ENCODE data around the gene NPIPB8. TPM values are rescaled to one million over a fixed set of nuclear protein-coding genes. Genes with fewer than 3 reads are reported as not detected.
A peak's percentile ranks its signal among the peaks of the same experiment; 100 is the strongest.

Gene NPIPB8
- total and polyA plus RNA-seq, 2 of the 13 experiments (the other 11 are each of a cell fraction or from before 2014, with no cell fraction given): 0.49 to 2.3 TPM

DNA sequence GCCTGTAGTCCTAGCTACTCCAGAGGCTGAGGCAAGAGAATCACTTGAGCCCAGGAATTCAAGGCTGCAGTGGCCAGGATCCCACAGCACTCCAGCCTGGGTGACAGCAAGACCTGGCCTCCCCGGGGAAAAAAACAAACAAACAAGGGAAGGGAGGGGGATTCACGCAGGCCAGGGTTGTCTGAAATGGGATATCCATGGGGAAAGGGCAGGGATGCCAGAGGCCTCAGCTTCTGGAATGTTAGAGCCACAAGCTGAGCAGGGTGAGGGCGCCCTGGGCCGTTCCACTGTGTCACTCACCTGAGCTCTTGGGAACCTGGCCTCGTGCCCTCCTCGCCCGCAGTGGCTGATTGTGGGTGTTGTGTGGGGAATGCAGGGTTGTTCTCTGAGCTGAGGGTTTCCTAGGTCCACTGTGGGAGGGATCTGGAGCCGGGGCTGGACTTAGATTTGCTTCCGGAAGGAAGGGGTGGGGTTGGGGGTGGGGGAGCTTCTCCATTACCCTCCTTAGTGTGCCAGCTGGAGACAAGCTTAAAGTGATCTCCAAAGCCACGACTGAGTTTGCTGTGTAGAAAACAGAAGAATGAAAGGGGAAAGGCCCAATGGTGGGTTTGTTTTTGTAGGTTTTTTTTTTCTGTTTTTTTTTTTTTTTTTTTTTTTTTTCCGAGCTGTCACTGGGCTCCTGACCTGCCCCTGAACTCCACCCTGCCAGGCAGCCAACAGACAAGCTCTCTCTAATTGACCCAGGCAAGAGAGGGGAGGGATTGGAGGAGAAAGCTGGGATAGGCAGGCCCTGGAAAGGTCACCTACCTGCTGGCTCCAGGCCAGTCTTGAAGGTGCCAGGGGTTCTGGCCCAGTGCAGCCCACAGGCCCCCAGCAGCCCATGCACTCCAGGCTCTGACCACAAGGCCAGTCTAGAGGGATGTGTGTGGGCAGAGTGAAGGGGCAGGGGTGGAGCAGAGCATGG, 28.0 kb upstream of the NPIPB8 start, which contains the start of gene SULT1A1 (continued):
- no peak; the same call in 1 of the 2 replicates for TF ChIP-seq ZNF605 (CRISPR knock-in tag; IDR thresholded peaks at IDR 0.05)
- TF ChIP-seq, protein P1, sequence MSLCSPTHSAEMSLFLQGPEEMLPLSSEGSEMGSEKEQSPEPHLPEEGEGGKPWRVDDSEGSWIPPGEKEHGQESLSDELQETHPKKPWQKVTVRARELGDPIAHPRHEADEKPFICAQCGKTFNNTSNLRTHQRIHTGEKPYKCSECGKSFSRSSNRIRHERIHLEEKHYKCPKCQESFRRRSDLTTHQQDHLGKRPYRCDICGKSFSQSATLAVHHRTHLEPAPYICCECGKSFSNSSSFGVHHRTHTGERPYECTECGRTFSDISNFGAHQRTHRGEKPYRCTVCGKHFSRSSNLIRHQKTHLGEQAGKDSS (CRISPR knock-in tag; IDR thresholded peaks at IDR 0.05; ENCODE audit: borderline replicate concordance, low read depth): peak; percentile 19; the same call in 1 of the 2 replicates
- 0 out of 2 replicates have a peak, but pooled peaks have one; percentile 49 for TF ChIP-seq ZNF674 (CRISPR knock-in tag; IDR thresholded peaks at IDR 0.05; ENCODE audit: low read depth)
- TF ChIP-seq JUNB (CRISPR knock-in tag; IDR thresholded peaks at IDR 0.05; ENCODE audit: borderline replicate concordance): no peak
- no peak for TF ChIP-seq NRL (CRISPR knock-in tag; IDR thresholded peaks at IDR 0.05; ENCODE audit: borderline replicate concordance)
- TF ChIP-seq ZFP62 (CRISPR knock-in tag; IDR thresholded peaks at IDR 0.05): no peak
- TF ChIP-seq ZFP91 (CRISPR knock-in tag; IDR thresholded peaks at IDR 0.05; ENCODE audit: borderline replicate concordance): peak; percentile 80
- TF ChIP-seq, protein P2, sequence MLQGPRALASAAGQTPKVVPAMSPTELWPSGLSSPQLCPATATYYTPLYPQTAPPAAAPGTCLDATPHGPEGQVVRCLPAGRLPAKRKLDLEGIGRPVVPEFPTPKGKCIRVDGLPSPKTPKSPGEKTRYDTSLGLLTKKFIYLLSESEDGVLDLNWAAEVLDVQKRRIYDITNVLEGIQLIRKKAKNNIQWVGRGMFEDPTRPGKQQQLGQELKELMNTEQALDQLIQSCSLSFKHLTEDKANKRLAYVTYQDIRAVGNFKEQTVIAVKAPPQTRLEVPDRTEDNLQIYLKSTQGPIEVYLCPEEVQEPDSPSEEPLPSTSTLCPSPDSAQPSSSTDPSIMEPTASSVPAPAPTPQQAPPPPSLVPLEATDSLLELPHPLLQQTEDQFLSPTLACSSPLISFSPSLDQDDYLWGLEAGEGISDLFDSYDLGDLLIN (CRISPR knock-in tag; IDR thresholded peaks at IDR 0.05; ENCODE audit: borderline replicate concordance): no peak
- TF ChIP-seq ZNF678 (CRISPR knock-in tag; IDR thresholded peaks at IDR 0.05): no peak
- TF ChIP-seq, protein P3, sequence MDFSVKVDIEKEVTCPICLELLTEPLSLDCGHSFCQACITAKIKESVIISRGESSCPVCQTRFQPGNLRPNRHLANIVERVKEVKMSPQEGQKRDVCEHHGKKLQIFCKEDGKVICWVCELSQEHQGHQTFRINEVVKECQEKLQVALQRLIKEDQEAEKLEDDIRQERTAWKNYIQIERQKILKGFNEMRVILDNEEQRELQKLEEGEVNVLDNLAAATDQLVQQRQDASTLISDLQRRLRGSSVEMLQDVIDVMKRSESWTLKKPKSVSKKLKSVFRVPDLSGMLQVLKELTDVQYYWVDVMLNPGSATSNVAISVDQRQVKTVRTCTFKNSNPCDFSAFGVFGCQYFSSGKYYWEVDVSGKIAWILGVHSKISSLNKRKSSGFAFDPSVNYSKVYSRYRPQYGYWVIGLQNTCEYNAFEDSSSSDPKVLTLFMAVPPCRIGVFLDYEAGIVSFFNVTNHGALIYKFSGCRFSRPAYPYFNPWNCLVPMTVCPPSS (IDR thresholded peaks at IDR 0.05): no peak
- TF ChIP-seq ZNF607 (CRISPR knock-in tag; IDR thresholded peaks at IDR 0.05; ENCODE audit: borderline replicate concordance): peak; percentile 89
- no peak; the same call in 1 of the 2 replicates for TF ChIP-seq ZNF704 (CRISPR knock-in tag; IDR thresholded peaks at IDR 0.05; ENCODE audit: borderline replicate concordance)
- TF ChIP-seq MZF1 (CRISPR knock-in tag; IDR thresholded peaks at IDR 0.05; ENCODE audit: borderline replicate concordance): peak; percentile 67; the same call in 1 of the 2 replicates
- no peak for TF ChIP-seq CAMTA2 (CRISPR knock-in tag; IDR thresholded peaks at IDR 0.05; ENCODE audit: borderline replicate concordance)
- TF ChIP-seq ARHGAP35 (CRISPR knock-in tag; IDR thresholded peaks at IDR 0.05; ENCODE audit: borderline replicate concordance): peak; percentile 66
- no peak for TF ChIP-seq NFATC3 (CRISPR knock-in tag; IDR thresholded peaks at IDR 0.05)
- peak; percentile 83 for TF ChIP-seq ZSCAN25 (CRISPR knock-in tag; IDR thresholded peaks at IDR 0.05)
- no peak for TF ChIP-seq TIGD3 (CRISPR knock-in tag; IDR thresholded peaks at IDR 0.05; ENCODE audit: borderline replicate concordance)
- peak; percentile 87 for TF ChIP-seq ZNF160 (CRISPR knock-in tag; IDR thresholded peaks at IDR 0.05)
- 0 out of 2 replicates have a peak, but pooled peaks have one; percentile 44 for TF ChIP-seq ZSCAN29 (CRISPR knock-in tag; conservative IDR thresholded peaks at IDR 0.05)

Measured in HepG2 (cell line).